Measurements from ENCODE around the gene ASB5. TPM values are rescaled to one million over a fixed set of nuclear protein-coding genes. Genes with fewer than 3 reads are reported as not detected.

ASB5 gene
- total RNA-seq, 1 experiment from 2014 or later = not detected

DNA sequence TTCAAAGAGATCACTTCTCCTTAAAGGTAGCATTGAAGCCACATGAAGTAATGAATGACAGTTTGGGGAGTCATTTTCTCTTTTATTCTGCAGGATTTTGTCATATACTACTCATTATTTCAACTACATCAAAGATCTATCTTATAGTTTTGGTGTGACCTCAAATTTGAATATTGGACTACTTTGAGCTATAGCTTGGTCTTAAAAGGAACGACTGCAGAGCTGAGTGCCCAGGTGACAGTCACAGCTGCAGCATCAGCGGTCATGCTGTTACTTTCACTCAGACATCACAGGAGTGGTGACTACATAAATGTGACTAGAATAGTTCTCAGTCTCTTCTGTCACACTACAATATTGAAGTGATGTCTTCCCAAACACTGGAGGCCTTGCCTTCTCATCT lies 40.0 kb upstream of the ASB5 start:
- no peak overlapping the region for H3K4me3 ChIP-seq (ENCODE audit: low read depth, low read length)
- Mint-ChIP-seq H3K9me3 (ENCODE audit: unreplicated experiment) (no peaks in the 10 kb centered on the region), H3K27me3 (ENCODE audit: insufficient read depth, unreplicated experiment) (no peaks in the 10 kb centered on the region), H3K4me1 (ENCODE audit: low read depth, unreplicated experiment) (peaks cover under 1% of the 10 kb centered on the region), H3K36me3 (ENCODE audit: insufficient read depth, unreplicated experiment) (no peaks in the 10 kb centered on the region), H3K4me3 (ENCODE audit: unreplicated experiment) (no peak overlapping the region), H3K27ac (ENCODE audit: unreplicated experiment) (no peak overlapping the region)
- intact Hi-C loops (cut with micrococcal nuclease; ENCODE audit: unreplicated experiment) = no loop called here
- TF ChIP-seq, protein P1, sequence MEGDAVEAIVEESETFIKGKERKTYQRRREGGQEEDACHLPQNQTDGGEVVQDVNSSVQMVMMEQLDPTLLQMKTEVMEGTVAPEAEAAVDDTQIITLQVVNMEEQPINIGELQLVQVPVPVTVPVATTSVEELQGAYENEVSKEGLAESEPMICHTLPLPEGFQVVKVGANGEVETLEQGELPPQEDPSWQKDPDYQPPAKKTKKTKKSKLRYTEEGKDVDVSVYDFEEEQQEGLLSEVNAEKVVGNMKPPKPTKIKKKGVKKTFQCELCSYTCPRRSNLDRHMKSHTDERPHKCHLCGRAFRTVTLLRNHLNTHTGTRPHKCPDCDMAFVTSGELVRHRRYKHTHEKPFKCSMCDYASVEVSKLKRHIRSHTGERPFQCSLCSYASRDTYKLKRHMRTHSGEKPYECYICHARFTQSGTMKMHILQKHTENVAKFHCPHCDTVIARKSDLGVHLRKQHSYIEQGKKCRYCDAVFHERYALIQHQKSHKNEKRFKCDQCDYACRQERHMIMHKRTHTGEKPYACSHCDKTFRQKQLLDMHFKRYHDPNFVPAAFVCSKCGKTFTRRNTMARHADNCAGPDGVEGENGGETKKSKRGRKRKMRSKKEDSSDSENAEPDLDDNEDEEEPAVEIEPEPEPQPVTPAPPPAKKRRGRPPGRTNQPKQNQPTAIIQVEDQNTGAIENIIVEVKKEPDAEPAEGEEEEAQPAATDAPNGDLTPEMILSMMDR (IDR thresholded peaks at IDR 0.05; ENCODE audit: insufficient read depth in 1 of 2, low read depth in 1 of 2, low read length in 1 of 2, severe bottlenecking in 1 of 2, unreplicated experiment in 1 of 2) = no peak
- no TSS peak for BruUV-seq (replicated peaks)
- peaks cover 16% of the 10 kb centered on the region; the same call in 1 of the 2 replicates for H3K4me1 ChIP-seq
- no peak for DNase-seq
- H3K9me3 ChIP-seq = no peaks in the 10 kb centered on the region
- ChIA-PET CTCF (no interaction called here), POLR2A (no interaction called here)
- H3K36me3 ChIP-seq (ENCODE audit: control insufficient read depth, insufficient read depth, low read length) = no peaks in the 10 kb centered on the region
- H3K27me3 ChIP-seq (replicated peaks; ENCODE audit: control insufficient read depth, insufficient read depth, low read length) = no peaks in the 10 kb centered on the region

DNA sequence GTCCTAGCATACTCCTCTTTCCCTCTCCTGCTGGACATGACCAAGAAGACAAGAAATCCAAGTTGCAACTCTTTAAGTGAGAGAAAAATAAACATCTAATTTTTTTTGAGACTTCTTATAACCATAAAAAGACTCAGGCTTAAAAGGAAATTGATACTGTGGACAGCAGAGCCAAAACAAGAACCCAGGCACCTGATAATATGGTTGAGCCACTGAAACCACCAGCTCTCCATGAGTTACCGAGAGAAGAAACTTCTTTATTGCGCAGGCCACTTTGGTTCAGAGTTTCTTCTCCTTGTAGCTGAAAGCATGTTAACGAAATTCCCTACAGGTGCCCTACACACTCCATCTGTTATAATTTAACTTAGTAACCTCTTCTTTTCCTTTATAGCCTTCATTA lies 39.4 kb upstream of the ASB5 start:
- Mint-ChIP-seq H3K27me3 (ENCODE audit: insufficient read depth, unreplicated experiment) (no peaks in the 10 kb centered on the region), H3K4me1 (ENCODE audit: low read depth, unreplicated experiment) (peaks cover 7% of the 10 kb centered on the region), H3K9me3 (ENCODE audit: unreplicated experiment) (no peaks in the 10 kb centered on the region), H3K27ac (ENCODE audit: unreplicated experiment) (no peak overlapping the region), H3K36me3 (ENCODE audit: insufficient read depth, unreplicated experiment) (no peaks in the 10 kb centered on the region), H3K4me3 (ENCODE audit: unreplicated experiment) (no peak overlapping the region)
- POLR2A ChIA-PET = interaction anchor here (0.6 kb wide), 1 partner anchor 57 kb away, joined by 3 read pairs; no protein-coding TSS in a partner anchor
- Histone ChIP-seq H3K4me3 (ENCODE audit: low read depth, low read length) (no peak overlapping the region), H3K27me3 (replicated peaks; ENCODE audit: control insufficient read depth, insufficient read depth, low read length) (no peaks in the 10 kb centered on the region), H3K4me1 (peaks cover 14% of the 10 kb centered on the region; the same call in 1 of the 2 replicates), H3K9me3 (no peaks in the 10 kb centered on the region), H3K36me3 (ENCODE audit: control insufficient read depth, insufficient read depth, low read length) (no peaks in the 10 kb centered on the region)
- intact Hi-C loops (cut with micrococcal nuclease; ENCODE audit: unreplicated experiment) = no loop called here
- no peak for DNase-seq
- TF ChIP-seq, protein P1 (IDR thresholded peaks at IDR 0.05; ENCODE audit: insufficient read depth in 1 of 2, low read depth in 1 of 2, low read length in 1 of 2, severe bottlenecking in 1 of 2, unreplicated experiment in 1 of 2) = no peak
- CTCF ChIA-PET = interaction anchor here (0.6 kb wide), 1 partner anchor 33 kb away, joined by 4 read pairs; no protein-coding TSS in a partner anchor
- BruUV-seq (replicated peaks) = no TSS peak

DNA sequence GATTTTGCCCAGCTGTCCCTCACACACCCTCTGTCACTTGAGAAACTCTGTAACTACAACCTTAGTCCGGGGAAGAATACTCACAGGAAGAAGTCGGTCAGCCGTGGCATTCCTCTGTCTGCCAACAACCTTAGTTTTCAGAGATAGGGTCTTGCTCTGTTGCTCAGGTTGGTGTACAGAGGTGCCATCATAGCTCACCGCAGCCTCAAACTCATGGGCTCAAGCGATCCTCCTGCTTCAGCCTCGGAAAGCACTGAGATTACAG lies 38.6 kb upstream of the ASB5 start:
- intact Hi-C loops (cut with micrococcal nuclease; ENCODE audit: unreplicated experiment) = no loop called here
- POLR2A ChIA-PET = no interaction called here

More for the DNA sequence above, 38.6 kb upstream of the ASB5 start:
- no peak for DNase-seq
- BruUV-seq (replicated peaks) = no TSS peak
- Histone ChIP-seq H3K4me3 (ENCODE audit: low read depth, low read length) (no peak overlapping the region), H3K36me3 (ENCODE audit: control insufficient read depth, insufficient read depth, low read length) (no peaks in the 10 kb centered on the region), H3K4me1 (peaks cover 13% of the 10 kb centered on the region), H3K27me3 (replicated peaks; ENCODE audit: control insufficient read depth, insufficient read depth, low read length) (no peaks in the 10 kb centered on the region), H3K9me3 (no peaks in the 10 kb centered on the region)
- H3K9me3 Mint-ChIP-seq (ENCODE audit: unreplicated experiment) = no peaks in the 10 kb centered on the region
- no peak overlapping the region for H3K4me3 Mint-ChIP-seq (ENCODE audit: unreplicated experiment)
- H3K27ac Mint-ChIP-seq (ENCODE audit: unreplicated experiment) = no peak overlapping the region
- CTCF ChIA-PET = no interaction called here
- H3K36me3 Mint-ChIP-seq (ENCODE audit: insufficient read depth, unreplicated experiment) = no peaks in the 10 kb centered on the region
- H3K27me3 Mint-ChIP-seq (ENCODE audit: insufficient read depth, unreplicated experiment) = no peaks in the 10 kb centered on the region
- TF ChIP-seq, protein P1 (IDR thresholded peaks at IDR 0.05; ENCODE audit: insufficient read depth in 1 of 2, low read depth in 1 of 2, low read length in 1 of 2, severe bottlenecking in 1 of 2, unreplicated experiment in 1 of 2) = no peak
- peaks cover 12% of the 10 kb centered on the region for H3K4me1 Mint-ChIP-seq (ENCODE audit: low read depth, unreplicated experiment)
